ENCODE results near the gene ACAP1. TPM values are rescaled to one million over a fixed set of nuclear protein-coding genes. Genes with fewer than 3 reads are reported as not detected.
A peak's percentile ranks its signal among the peaks of the same experiment; 100 is the strongest.

ACAP1 gene
- total and polyA plus RNA-seq, 9 of the 15 experiments (the other 6 are each of a cell fraction or from before 2014, with no cell fraction given), result 0.15 to 8.5 (median 2.4) TPM

DNA sequence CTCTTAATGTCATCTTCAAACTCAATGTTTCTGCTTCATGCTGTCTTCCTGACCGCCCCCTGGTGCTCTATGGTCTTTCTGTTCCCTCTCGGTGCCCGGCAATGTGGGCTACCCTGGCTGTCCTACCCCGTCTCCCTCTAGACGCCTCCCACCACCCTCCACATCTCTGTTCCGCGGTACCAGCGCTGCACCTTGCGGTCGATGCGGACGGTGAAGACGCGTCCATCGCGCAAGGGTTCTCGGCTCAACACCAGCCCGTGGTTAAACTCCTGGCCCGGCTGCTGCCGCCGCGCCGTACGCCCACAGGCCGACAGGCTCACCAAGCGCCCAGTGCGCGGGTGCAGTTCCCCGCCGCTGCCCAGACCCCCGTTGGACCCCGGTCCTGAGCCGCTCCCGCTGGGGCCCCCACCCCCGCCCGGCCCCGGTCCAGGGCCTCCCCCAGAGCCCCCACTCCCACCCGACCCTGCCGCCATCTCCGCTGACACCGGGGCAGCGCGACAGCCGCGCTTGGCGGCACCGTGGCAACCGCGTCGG is 7.4 kb upstream of the ACAP1 start, which contains the start of gene NEURL4 (continued):
- TF ChIP-seq, protein P1, sequence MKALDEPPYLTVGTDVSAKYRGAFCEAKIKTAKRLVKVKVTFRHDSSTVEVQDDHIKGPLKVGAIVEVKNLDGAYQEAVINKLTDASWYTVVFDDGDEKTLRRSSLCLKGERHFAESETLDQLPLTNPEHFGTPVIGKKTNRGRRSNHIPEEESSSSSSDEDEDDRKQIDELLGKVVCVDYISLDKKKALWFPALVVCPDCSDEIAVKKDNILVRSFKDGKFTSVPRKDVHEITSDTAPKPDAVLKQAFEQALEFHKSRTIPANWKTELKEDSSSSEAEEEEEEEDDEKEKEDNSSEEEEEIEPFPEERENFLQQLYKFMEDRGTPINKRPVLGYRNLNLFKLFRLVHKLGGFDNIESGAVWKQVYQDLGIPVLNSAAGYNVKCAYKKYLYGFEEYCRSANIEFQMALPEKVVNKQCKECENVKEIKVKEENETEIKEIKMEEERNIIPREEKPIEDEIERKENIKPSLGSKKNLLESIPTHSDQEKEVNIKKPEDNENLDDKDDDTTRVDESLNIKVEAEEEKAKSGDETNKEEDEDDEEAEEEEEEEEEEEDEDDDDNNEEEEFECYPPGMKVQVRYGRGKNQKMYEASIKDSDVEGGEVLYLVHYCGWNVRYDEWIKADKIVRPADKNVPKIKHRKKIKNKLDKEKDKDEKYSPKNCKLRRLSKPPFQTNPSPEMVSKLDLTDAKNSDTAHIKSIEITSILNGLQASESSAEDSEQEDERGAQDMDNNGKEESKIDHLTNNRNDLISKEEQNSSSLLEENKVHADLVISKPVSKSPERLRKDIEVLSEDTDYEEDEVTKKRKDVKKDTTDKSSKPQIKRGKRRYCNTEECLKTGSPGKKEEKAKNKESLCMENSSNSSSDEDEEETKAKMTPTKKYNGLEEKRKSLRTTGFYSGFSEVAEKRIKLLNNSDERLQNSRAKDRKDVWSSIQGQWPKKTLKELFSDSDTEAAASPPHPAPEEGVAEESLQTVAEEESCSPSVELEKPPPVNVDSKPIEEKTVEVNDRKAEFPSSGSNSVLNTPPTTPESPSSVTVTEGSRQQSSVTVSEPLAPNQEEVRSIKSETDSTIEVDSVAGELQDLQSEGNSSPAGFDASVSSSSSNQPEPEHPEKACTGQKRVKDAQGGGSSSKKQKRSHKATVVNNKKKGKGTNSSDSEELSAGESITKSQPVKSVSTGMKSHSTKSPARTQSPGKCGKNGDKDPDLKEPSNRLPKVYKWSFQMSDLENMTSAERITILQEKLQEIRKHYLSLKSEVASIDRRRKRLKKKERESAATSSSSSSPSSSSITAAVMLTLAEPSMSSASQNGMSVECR (CRISPR knock-in tag; IDR thresholded peaks at IDR 0.05), result peak; percentile 56; the same call in 1 of the 2 replicates
- TF ChIP-seq U2AF1 (optimal IDR thresholded peaks at IDR 0.05; ENCODE audit: low read depth, low read length) (no peak), TEAD1 (CRISPR knock-in tag; IDR thresholded peaks at IDR 0.05) (0 out of 4 replicates have a peak, but pooled peaks of 1 of the 2 experiments have one; percentile 9), POLR2AphosphoS5 (IDR thresholded peaks at IDR 0.05; ENCODE audit: control insufficient read depth, insufficient read depth, low read depth, low read length) (no peak), MEIS2 (IDR thresholded peaks at IDR 0.05; ENCODE audit: partially characterized antibody) (no peak), SRSF9 (IDR thresholded peaks at IDR 0.05; ENCODE audit: borderline replicate concordance, low read depth, low read length) (no peak), TAL1 (IDR thresholded peaks at IDR 0.05) (no peak), TAF1 (IDR thresholded peaks at IDR 0.05; ENCODE audit: control insufficient read depth, extremely low read depth, insufficient read depth, low read length, severe bottlenecking) (peak; percentile 25), NRF1 (conservative IDR thresholded peaks at IDR 0.05 in 1 of 2, IDR thresholded peaks at IDR 0.05 in 1 of 2) (no peak), XRCC3 (IDR thresholded peaks at IDR 0.05) (no peak)

All from K562 (cell line).